G401.6 (cell line): ENCODE results near the gene CST11.

Experiments
- FAIRE-seq: peaks from 2 replicates; lab custom pipeline; 2012; peaks lifted over from hg19 to GRCh38; lab: Jason Lieb, UNC

The CST11 gene

GRCh38 chr20:23419995-23420901 lies 32.4 kb downstream of the CST11 start:
- FAIRE-seq: no peak

GRCh38 chr20:23419657-23419994 lies 33.0 kb downstream of the CST11 start:
- FAIRE-seq: no peak

GRCh38 chr20:23417861-23418260 lies 34.8 kb downstream of the CST11 start:
- no peak for FAIRE-seq

- no peak for FAIRE-seq
Observed at GRCh38 chr20:23415959-23416583, 36.6 kb downstream of the CST11 start.

GRCh38 chr20:23415555-23415954 lies 37.1 kb downstream of the CST11 start:
- no peak for FAIRE-seq

GRCh38 chr20:23414526-23415188 lies 38.0 kb downstream of the CST11 start:
- FAIRE-seq: peak; percentile 79

- FAIRE-seq: no peak
Observed at GRCh38 chr20:23413862-23414422, 38.7 kb downstream of the CST11 start.

GRCh38 chr20:23412026-23412425 lies 40.6 kb downstream of the CST11 start:
- no peak for FAIRE-seq

GRCh38 chr20:23410916-23411695 lies 41.6 kb downstream of the CST11 start:
- FAIRE-seq: no peak

- FAIRE-seq: no peak
Observed at GRCh38 chr20:23409800-23410199, 42.9 kb downstream of the CST11 start.

GRCh38 chr20:23408957-23409356 lies 43.7 kb downstream of the CST11 start:
- FAIRE-seq: no peak

- FAIRE-seq: no peak
Observed at GRCh38 chr20:23407781-23408464, 44.8 kb downstream of the CST11 start.

GRCh38 chr20:23406880-23407279 lies 45.8 kb downstream of the CST11 start:
- no peak for FAIRE-seq

GRCh38 chr20:23404196-23404595 lies 48.5 kb downstream of the CST11 start:
- FAIRE-seq: no peak

GRCh38 chr20:23403751-23404150 lies 48.9 kb downstream of the CST11 start:
- FAIRE-seq: no peak

GRCh38 chr20:23401051-23401450 lies 51.6 kb downstream of the CST11 start:
- no peak for FAIRE-seq
